T-helper 1 cell treated with Interleukin-12 subunit alpha and Interleukin-12 subunit beta and Interleukin-4 antibody, amounts not matched to agents 30 ng/mL and 1 ng/mL, for 36 hours (primary cell): ENCODE results near the gene ARFGAP3. TPM values are rescaled to one million over a fixed set of nuclear protein-coding genes. Genes with fewer than 3 reads are reported as not detected.

Source experiments
- intact Hi-C: fragments of 100-400 bp; cut with micrococcal nuclease; formaldehyde crosslinking; loops from one replicate; pipeline ENCODE4 v1.15.1; 2024
- total RNA-seq: library from RNA; stranded (reverse); gene quantifications from 2 replicates; pipeline ENCODE4 v1.2.3, GENCODE V29; 2022

ARFGAP3 gene
- total RNA-seq, 1 donor from 2014 or later = 38.5 TPM

DNA sequence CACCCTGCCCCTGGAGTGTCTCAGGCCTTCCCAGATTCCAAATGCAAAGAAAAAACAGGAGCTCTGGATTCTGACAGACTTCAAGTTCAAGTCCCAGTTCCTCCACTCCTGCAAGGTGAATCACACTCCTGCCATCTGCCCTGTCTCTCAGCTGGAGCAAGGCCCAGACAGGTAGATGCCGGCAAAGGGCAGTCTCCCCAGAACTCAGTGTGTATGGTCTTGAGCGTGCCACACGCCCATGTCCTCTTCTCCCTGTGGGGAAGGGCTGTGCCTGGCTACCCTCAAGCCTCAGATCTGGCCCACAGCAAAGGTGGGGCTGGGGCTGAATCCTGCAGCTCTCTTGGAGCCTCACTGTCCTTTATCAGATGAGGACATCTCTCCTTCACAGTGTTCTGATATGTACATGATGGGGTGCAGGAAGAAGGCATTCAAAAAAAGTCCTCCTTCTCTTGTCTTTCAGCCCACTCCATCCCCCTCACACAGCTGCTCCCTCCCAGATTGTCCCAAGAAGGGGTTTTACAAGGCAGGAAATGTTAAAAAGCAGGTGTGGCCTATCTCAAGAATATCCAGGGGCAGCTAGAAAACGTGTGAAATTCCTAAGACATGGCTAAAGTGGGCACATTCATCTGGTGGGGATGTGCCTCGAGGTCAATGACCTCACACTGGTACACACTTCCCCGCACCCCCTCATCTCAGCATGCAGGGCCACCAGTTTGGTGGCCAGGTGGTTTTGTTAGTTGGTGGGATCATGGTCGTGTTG lies 27.7 kb upstream of the ARFGAP3 start:
- intact Hi-C loops = no loop called here

DNA sequence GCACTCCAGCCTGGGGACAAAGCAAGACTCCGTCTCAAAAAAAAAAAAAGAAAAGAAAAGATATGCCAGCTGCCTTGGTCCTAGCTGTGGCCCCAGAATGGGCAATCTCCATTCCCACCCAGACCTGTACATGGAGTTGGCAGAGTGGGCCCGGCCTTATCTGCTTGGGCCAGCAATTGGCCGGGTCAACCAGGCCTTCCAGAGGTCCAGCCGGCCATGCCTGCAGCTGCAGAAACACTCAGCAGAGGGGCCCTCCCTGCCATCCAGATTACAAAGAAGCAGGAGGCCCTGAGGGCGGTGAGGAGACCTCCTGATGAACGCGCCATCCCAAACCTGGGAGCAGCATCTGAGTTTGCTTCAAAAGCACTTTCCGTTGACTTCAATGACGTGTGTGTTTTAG lies 26.9 kb upstream of the ARFGAP3 start:
- intact Hi-C loops = no loop called here

DNA sequence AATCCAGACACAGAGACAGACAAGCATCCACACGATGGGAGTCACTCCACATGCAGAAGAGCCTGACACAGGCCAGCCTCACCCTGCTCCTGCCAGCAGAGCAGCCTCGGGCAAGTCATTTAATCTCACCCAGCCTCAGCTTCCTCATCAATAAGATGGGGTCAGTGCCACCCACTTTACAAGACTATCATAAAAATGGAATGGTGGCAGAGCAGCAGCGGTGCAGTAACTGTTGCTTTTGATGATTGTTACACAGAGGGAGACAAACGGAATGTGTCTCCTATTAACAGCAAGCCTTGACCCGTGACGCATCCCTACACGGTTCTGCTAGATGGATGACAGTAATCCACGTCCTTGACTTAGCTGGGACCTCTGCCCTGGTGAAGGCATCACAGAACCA lies 26.0 kb upstream of the ARFGAP3 start:
- intact Hi-C loops = no loop called here

DNA sequence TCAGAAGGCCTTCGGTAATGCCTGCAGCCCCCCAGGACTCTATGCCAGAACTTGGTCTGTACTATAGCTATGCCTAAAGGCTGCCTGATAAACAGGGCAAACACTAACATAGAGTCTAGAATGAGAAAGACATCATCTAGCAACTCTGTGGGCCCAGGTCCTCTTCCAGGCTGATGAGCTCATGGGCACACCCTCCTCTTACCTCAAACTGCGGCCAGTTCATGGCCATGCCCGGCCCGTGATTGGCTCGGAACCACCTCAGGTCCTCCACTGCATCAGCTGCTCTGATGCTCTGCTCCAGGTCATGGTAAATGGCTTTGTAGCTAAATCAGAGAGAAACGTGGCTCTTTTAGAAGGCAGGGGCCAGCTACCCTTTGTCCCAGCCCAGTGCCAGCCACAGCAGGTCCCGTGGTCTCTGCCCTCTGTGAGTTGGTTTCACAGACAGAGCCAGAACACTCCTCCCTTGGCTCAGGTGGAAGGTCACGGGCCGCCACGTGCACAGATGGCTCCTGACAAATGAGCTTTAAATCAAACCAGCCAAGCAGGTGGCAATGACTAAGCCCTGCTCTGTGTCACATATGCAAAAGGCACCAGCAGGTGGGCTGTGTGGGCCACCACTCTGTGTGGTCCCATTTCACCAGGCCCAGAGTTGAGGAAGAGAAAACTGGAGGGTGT lies 25.0 kb upstream of the ARFGAP3 start:
- intact Hi-C loops = no loop called here

DNA sequence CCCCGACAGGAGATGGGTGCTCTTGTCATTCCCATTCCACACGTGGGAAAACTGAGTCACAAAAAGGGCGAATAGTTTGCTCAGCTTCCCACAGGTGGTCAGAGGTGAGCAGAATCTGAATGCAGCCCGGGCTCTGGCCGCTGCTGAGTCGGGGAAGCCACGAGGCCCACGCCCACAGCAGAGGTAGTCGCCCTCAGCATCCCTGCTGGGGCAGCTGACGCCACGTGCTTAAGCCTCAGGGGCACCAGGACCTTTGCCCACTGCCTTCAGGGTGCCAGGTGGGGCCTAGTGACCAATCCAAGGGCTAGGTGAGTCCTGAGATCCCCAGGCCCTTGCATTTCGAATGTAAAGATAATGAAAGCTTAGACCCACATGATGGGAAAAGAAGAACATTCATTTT lies 24.2 kb upstream of the ARFGAP3 start:
- intact Hi-C loops = no loop called here

DNA sequence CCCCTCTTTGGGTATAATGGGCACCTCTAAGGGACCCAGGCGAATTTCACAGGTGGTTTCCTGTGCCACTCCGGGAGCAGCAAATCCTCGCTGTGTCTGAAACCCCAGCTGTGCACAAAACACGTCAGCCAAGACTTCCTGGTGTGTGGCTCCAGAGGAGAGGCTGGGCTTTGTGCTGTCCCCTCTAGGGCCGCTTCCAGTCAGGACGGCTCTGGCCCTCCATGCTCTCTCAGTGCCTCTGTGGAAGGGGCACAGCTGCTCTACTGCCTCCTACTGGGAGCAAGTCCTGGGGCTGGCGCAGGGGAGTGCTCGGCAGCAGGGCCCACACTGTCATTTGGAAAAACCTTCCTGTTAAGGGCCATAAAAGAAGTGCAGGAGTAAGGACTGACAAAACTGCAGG lies 23.7 kb upstream of the ARFGAP3 start:
- intact Hi-C loops = no loop called here

DNA sequence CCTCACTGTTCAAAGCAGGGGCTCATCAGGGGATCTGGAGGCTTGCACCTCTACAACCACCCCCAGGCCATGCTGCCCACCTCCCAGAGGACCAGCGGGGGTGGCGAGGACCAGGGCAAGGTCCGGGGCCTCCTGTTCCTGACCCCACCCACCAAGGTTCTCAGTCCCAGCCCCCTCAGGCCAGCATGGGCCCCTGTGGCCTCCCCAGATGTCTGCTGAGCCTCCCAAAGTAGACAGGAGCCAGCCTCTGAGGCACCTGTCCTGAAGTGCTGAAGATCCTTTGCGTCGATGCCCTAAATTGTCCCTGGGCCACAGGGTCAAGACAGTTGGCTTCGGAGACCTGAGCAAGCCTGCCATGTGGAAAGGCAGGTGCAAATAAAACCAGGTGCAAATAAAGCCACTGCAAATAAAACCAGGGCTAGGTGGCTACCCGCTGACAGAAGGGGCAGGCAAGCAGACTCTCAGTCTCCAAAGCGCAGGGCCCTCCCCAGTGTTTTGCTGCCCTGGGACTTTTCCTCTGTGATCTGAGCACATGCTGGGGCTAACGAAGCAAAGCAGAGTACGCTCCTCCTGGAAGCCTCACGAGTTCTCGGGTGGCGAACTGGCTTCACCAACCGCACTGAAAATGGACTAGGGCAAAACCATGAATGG lies 22.4 kb upstream of the ARFGAP3 start:
- intact Hi-C loops = no loop called here

DNA sequence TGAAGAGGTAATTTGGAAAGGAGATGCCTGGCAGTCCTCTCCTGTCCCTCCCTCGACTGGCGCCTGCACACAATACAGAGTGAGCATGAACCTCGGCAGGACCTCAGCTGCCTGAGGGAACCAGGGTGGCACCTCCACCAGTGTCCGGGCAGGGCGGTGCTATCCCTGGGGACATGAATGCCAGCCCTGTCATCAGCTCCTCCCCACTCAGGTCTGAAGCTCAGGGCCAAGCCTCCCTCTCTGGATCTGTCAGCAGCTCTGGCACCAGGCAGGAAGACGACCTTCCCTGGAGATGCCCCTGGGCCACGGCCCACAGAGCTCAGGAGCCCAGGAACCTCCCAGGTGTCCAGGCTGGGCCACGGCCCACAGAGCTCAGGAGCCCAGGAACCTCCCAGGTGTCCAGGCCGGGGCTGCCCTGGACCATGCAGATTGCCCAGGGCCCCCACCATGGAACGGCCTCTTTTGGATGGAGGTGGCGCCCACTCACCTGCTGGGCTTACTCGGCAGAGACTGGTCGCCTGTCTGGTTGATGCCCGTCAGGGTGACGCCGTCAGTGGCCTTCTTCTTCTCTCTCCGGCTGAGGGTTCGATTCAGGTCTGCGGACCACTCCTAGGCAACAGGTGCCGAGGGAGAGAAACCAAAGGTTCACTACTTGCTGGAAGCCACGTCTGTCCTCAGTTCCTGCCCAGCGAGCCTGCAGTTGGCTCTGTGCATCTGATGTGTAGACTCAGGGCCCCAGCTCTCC lies 21.7 kb upstream of the ARFGAP3 start:
- intact Hi-C loops = no loop called here

DNA sequence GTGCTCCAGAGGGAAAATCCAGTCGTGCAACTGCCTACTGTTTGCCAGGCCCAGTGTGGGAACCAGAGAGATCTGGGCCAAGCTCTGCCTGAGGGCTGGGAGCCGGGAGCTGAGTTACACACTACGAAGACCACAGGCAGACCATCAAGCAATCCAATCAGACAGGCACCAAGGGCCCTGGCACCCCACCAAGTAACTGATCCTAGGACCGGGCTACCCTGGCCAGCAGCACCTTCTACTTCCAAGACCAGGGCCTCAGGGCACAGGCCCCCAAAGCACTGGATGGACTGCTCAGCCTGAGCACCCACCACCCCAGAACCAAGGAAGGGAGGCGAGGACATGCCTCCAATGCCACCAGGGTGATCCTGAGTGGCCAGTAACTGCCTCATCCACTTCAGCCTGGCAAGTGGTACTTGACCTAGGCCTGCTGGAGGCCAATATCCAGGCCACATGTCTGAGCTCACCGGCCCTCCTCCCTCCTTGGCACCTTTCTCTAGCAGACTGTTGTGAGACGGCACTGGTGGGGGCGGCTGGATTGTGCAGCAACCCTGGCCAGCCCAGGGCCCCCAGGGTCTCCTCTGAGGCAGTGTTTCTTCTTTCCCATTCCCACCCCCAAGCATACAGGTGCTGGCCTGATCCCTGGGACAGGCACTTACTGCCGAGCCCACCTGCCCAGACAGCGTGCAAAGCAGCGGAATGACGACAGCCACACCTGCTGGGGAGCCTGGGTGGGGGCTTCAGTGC lies 20.7 kb upstream of the ARFGAP3 start:
- intact Hi-C loops = no loop called here

DNA sequence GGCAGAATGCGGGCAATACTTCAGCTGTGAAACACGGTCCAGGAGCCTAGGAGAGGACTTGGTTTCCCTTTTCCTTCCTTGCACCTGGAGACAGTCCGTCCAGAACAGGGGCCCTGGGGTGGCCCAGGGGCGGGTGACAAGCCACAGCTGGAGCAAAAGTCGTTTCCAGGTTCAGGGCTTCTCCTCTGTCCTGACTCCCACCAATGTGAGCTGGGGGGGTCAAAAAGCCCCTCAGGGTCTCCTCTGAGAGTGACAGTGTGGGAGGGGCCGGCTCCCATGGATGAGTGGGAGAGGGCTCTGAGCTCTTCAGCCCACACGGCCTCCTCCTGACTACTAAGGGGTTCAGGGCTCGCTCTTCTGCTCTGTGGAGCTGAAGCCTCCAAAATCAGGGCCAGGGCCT lies 20.1 kb upstream of the ARFGAP3 start:
- intact Hi-C loops = no loop called here

DNA sequence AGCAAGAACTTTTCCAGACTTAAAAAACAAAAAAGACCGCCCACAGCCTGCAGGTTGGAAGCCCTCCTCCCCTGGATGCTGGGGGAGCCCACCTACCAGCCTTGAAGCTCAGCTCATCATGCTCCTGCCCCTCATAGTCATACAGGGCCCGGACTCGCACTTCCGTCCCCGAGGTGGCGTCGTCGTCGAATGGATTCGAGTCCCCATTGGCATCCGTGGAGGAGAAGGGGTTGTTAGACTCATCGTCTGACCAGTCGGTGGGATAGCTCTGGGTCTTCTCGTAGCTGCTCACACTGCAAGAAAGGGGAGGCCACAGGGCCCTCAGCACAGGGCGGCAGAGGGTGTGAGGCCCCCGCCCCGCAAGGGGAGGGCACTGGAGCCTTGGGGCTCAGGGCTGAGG lies 19.0 kb upstream of the ARFGAP3 start:
- intact Hi-C loops = no loop called here

DNA sequence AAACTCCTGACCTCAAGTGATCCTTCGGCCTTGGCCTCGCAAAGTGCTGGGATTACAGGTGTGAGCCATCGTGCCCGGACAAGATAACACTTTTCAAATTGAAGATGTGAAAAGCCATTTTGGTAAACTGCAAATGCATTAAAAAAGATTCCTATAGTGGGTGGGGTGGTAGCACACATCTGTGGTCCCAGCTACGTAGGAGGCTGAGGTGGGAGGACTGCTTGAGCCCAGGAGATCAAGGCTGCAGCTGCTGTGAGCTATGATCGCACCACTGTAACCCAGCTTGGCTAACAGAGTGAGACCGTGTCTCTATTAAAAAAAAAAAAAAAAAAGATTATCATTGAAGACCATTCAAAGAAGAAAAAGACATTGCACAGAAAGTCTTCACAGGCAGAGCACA lies 16.9 kb upstream of the ARFGAP3 start:
- intact Hi-C loops = no loop called here

DNA sequence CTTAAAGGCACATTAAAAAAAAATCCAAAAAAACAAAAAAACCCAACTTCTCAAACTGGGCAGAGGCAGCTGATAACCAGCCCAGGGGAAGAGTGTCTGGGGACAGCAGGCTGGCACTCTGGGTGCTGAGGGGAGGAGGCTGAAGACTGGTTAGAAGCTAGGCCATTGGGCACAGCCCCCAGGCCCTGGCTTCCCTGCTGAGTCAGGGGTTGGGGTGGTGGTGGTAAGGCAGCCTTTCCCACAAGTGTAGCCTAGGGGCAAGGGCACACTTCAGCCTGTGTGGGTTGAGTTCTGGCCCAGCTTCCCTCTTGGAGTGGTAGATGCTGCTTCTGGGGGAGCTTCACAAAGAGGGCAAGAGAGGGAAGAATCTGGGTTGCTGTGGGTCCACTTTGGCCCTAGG lies 16.3 kb upstream of the ARFGAP3 start:
- intact Hi-C loops = no loop called here

DNA sequence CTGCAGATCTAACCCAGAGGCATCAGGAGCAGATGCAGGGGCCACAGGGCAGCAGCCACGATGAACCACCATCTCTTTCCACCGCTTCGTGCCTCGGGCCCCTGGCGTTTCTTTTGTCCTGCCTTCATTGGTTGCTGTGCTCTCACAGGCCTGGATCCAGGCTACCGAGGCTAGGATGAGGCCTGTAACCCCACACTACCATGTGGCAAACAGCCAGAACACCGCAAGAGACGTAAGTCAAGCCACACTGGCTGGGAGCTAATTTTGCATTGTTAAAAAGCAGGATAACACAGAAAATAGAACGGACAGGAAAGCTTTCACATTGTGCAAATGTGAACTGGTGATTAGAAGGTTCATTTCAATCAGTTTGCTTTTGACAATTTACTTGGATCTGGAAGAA lies 15.7 kb upstream of the ARFGAP3 start:
- intact Hi-C loops = no loop called here

DNA sequence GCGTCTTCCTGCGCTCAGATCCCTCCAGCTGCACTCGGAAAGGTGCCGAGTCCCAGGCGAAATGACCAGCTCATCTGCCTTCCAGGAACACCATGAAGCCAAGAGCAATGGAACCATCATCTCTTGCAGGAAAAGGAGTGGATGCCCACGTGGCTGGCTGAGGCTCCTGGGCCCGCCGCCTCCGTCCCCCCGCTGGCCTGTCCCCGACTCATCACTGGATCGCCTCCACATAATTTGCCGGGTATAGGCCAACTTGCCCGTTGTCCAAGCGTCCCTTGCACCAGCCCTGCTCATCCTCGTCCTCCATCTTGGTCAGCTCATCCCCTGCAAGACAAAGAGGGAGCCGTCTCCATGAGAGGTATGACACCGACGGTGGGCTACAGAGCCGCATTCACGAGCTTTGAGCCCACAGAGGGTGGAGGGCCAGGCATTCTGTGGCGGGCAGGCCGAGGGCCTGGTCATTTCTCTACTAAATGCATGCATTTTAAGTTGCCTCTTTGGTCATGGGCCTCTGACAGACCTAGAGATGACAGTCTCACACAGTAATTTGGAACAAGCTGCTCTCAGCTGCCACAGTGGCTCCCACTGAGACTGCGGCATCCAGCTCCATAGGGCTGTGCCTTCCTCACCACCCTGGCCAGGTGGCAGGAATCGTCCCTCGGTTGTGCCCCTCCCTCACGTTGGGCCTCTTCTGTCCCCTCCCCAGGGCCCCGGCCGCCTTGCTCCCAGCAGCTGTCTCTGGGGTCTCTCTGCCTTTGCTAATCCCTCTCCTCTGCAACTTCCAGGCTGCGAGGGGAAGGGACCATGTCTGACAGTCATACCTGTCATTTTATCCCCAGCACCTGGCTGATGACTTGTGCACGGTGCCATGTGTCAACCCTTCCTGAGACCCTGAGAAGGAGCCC lies 14.3 kb upstream of the ARFGAP3 start:
- intact Hi-C loops = no loop called here

DNA sequence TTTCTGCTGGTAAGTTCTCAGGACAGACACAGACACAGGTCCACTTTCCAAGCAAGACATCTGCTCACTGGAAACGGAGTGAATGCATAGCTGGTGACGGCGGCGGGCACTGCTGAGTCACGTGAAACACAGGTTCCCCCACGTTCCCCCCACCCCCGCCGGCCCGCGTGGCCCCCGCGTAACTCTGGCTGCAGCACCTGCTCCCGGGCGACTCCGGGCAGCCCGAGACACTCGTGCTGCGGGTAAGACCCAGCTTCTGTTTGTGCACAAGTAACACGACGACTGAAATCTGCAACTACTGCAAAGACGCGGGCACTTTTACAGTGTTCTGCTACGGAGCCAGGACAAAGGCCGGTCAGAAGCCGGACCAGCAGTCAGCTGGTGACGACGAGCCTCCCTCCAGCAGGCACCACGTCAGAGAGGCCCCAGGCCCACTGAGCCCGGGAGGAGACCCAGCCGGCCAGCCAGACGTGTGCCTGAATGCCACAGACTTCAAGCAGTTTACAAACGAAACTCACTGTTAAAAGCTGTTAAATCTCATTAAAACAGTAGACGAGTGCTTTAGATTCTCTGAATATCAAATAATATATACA lies 12.9 kb upstream of the ARFGAP3 start:
- intact Hi-C loops = no loop called here

DNA sequence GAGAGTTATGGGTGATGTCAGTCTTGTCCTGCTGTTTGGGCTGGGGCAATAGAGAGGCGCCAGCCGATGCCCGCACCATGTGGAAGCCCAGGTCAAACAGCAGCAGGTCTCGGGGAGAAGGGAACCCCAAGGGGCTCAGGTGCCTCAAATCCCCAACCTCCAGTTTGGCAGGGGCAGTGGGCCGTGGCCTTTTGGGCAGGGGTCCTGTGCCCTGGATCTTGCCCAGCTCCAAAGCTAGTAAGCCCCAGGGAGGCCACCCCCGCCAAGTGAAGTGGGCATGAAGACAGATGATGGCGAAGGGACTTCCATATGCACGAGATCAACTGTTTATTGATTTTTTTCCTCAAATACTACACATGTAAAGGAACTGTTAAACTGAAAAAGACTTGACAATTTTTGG lies 12.4 kb upstream of the ARFGAP3 start:
- intact Hi-C loops = no loop called here

DNA sequence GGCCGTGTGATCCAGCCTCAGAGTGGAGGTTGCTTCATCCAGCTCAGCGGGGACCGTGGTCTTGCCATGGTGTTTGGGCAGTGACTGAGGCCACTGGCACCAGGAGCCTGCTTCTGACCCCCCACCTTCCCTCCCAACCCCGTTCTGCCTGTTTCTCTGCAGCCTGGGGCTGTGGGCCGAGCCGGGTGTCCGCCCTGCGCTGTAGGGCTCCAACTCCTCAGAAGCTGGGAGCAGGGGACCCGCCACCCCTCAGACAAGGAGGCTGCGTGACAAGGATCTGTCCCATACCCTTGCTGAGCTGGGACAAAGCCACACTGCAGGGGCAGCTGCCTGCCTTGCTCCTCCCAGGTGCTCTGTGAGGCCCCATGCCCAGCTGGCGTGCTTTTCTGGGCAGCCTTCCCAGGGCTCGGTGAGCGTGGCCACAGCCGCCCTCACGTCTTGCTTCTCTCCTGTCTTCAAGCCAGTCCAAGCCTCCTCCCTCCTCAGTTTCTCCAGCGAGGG lies 11.7 kb upstream of the ARFGAP3 start:
- intact Hi-C loops = no loop called here

DNA sequence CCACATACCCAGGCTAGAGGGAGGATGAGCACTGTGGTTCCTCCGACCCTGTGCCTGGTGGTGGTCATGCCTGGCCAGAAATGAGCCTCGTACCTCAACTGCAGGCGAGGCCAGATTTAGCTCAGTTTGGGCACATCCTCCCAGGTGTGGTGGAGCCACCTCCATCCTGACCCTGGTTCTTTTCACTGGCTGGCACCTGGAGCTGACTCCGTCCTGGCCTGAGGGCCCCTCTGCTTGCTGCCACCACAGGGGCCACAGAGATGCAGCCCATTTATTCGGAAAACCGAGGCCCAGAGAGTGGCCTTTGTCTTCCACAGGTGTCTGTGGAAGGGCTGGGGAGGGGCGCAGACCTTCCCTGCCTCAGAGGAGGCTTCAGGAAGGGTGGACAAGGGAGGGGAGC lies 9.0 kb upstream of the ARFGAP3 start:
- intact Hi-C loops = no loop called here

DNA sequence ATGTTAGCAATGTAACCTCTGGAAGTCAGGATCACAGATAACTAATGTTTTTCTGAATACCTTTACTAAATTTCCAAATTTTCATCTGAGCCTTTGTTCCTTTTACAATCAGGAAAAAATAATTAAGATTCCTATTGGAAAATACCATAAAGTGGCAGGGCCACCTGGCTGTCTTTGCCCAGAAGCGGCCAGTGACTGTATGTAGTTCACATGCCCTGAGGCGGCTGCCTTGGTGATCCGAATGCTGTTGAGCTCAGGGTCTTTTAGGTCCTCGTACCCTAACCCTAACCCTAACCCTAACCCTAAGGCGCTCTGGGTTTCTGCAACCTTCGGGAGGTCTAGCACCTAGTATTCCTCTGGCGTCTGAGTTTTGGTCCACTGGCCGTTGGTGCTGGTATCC lies 8.5 kb upstream of the ARFGAP3 start:
- intact Hi-C loops = no loop called here
